Muscle layer of colon (tissue), 2 donors: ENCODE measurements around the gene RAC3.

Source experiments
- H3K27ac ChIP-seq: one replicate; pipeline ENCODE4 v1.7.0; 2013; ENCODE audit warnings: low read depth, mild to moderate bottlenecking, low read length, moderate library complexity
- H3K27me3 ChIP-seq, 2 donors: one replicate each; pipeline ENCODE4 v1.7.0; 2013; ENCODE audit warnings: low read length in 2 of 2, mild to moderate bottlenecking in 2 of 2; ENCODE audit not compliant: insufficient read depth in 2 of 2, control insufficient read depth in 1 of 2
- H3K36me3 ChIP-seq: one replicate; pipeline ENCODE4 v1.7.0; 2013; ENCODE audit warnings: mild to moderate bottlenecking, low read length; ENCODE audit not compliant: insufficient read depth
- H3K4me1 ChIP-seq: one replicate; pipeline ENCODE4 v1.7.0; 2013; ENCODE audit warnings: mild to moderate bottlenecking, low read length; ENCODE audit not compliant: insufficient read depth
- H3K4me3 ChIP-seq, 2 donors: one replicate each; pipeline ENCODE4 v1.7.0; 2013; ENCODE audit warnings: low read length in 2 of 2, low read depth in 1 of 2, mild to moderate bottlenecking in 1 of 2, moderate library complexity in 1 of 2
- H3K9ac ChIP-seq: one replicate; pipeline ENCODE4 v1.7.0; 2013; ENCODE audit warnings: low read length
- H3K9me3 ChIP-seq: one replicate; pipeline ENCODE4 v1.7.0; 2013; ENCODE audit warnings: mild to moderate bottlenecking, low read length
- donor health status: abdominal sarcoma.
- donor health status: Adenocarcinoma of cecum.

RAC3 gene

DNA sequence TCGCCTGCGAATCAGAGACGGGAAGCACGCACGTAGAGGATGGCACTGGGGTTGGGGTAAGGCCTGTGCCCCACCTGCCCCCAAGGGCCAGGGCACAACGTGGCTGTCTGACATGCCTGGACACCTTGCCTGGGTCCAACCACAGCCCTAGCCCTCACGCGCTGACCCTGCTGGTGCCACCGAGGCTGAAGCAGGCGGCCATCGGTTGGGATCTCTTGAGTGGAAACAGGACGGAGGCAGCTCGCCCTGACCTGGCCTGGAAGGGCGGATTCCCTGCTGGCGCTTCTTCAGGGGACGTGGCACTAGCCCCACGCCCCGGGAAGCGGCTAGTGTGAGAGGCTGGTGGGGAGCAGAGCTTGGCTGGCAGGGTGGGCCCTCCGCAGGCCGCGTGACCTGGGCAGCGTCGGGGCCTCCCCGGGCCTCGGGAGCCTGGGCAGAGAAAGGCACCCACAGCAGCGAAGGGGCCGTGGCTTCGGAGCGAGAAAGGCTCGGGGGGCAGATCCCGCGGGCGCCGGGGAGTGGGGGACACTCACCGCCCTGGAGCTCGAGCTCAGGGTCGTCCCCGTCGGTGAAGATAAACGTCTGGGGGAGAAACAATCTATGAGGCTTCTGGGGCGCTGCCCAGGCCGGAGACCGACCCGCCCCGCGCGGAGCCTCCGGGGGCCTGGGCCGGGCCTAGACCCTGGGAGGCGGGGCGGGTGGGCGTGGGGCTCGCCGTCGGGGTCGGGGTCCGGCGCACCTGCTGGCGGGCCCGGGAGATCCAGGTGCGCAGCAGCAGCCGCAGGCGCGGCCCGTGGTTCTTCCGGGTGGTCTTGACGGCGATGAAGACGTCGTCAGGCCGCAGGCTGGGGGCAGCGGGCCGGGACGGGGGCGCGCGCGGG, 19.5 kb downstream of the RAC3 start:
- Histone ChIP-seq H3K36me3 (peaks cover 26% of the 10 kb centered on the region), H3K4me3 (peak overlapping the region; percentile 65 to 66), H3K9me3 (no peaks in the 10 kb centered on the region), H3K27ac (no peak overlapping the region), H3K27me3 (no peaks in the 10 kb centered on the region), H3K4me1 (peaks cover 26% of the 10 kb centered on the region), H3K9ac (peak overlapping the region; percentile 44)

DNA sequence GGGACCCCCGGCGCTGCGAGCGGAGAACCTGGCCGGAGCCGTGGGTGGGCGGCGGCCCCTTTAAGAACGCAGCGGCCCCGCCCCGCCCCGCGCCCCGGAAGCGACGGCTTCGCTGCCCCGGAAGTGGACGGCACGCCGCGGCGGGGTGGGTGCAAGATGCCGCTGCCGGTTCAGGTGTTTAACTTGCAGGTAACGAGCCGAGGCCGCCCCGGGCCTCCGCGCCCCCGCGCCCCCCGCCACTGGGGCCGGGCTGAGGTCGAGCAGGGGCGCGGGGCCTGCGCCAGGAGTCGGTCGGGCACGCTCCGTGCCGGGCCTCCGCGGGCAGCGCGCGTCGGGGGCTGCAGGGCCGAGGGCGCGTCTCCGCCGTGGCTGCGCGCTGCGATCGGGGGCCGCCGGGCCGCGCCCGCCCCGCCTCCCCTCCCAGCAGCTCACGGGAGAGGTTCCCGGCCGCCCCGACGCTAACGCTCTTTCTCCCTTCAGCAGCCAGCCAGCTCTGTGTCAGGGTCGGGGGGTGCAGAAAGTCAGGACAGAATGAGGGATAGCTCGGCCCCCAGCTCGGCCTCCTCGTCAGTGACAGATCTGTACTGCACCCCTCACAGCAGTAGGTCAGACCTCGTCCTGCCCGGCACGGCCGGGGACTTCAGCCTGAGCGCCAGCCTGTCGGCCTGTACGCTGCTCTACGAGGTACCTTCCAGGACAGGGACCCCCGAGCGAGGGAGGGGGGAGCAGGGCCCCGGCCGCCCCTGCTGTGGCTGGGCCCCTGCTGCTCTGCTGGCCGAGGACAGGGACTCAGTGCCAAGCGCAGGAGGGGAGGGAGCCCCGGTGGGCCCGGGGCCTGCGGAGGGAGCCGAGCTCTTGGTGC, 20.5 kb downstream of the RAC3 start, which contains the start of the genes GPS1 and RFNG:
GPS1 (plus strand) TSS at position 123 of the 862 bp plus-strand sequence; CDS start at position 157, 34 bp downstream.
RFNG (minus strand) TSS at position 36 of the 862 bp plus-strand sequence. CDS start 45 bp downstream, outside the sequence.
- Histone ChIP-seq H3K36me3 (peaks cover 26% of the 10 kb centered on the region), H3K27me3 (no peaks in the 10 kb centered on the region), H3K27ac (peak within 1 kb of the TSS; percentile 32), H3K9ac (peak within 1 kb of the TSS; percentile 44), H3K9me3 (no peaks in the 10 kb centered on the region), H3K4me3 (peak within 1 kb of the TSS; percentile 75 to 88), H3K4me1 (peaks cover 26% of the 10 kb centered on the region)

DNA sequence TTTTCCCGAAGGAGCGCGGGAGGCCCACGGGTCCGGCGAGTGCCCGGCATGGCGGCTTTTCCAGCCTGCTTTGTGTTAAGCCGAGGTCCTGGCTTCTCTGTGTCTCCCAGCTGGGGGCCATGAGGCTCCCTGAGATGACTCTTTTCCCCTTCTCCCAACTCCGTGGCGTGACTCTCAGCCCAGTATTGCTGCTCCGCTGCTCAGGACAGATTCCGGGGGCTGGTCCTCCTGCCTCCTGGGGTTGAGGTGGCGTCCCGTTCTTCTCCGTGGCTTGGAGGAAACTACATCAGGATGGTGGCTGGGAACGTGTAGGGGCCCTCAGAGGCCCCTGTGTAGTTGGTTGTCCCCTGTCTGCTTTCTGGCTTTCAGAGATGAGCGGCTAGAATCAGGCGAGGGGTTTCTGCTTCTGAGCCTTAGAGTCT, 21.2 kb downstream of the RAC3 start:
- Histone ChIP-seq H3K4me3 (peak overlapping the region; percentile 75 to 88), H3K27ac (no peak overlapping the region), H3K4me1 (peaks cover 26% of the 10 kb centered on the region), H3K27me3 (no peaks in the 10 kb centered on the region), H3K9me3 (no peaks in the 10 kb centered on the region), H3K9ac (peak overlapping the region; percentile 14), H3K36me3 (peaks cover 27% of the 10 kb centered on the region)

DNA sequence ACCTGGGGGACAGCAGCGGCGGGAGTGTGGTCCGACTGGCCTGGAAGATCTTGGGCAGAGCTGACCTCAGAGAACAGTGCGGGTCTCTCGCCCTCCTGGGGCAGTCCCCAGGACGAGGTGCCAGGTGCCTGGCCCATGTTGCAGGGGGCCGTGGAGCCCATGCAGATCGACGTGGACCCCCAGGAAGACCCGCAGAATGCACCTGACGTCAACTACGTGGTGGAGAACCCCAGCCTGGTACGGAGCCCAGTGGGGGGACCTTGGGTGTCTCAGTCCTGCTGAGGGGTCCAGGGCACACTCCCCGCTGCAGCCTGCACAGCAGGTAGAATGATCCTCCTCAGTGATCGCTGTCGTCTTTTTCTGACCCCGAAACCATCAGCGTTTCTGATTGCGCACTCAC, 21.7 kb downstream of the RAC3 start:
- no peak overlapping the region for H3K9ac ChIP-seq
- H3K36me3 ChIP-seq, result peaks cover 28% of the 10 kb centered on the region
- no peaks in the 10 kb centered on the region for H3K27me3 ChIP-seq
- H3K4me3 ChIP-seq, result peak overlapping the region; percentile 75 to 88
- H3K9me3 ChIP-seq, result no peaks in the 10 kb centered on the region
- H3K27ac ChIP-seq, result no peak overlapping the region
- H3K4me1 ChIP-seq, result peaks cover 26% of the 10 kb centered on the region

DNA sequence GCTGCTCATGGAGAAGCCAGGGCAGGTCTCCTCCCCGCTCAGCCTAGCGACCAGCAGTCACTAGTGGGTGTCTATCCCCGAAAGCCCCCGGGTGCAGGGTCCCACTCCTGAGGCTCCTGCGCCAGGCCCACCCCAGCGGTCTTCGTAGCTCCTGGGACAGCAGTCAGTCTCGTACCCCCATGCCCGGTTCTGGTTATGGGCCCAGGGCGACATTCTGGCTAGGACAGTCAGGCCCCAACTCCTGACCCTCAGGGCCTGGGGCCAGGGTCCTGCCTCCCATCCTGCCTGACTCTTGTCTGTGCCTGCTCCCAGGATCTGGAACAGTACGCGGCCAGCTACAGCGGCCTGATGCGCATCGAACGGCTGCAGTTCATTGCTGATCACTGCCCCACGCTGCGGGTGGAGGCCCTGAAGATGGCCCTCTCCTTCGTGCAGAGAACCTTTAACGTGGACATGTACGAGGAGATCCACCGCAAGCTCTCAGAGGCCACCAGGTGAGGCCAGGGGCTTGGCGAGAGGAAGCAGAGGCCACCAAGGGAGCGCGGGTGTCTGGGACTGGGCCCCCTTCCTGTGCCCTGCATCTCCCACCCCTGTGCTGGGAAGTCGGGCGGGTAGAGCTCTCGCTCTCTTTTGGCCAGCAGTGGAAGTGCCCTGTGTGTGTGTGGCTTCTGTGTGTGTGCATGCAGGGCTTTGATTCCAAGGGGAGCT, 22.2 kb downstream of the RAC3 start:
- Histone ChIP-seq H3K36me3 (peaks cover 22% of the 10 kb centered on the region), H3K4me3 (no peak overlapping the region), H3K27me3 (no peaks in the 10 kb centered on the region), H3K9ac (no peak overlapping the region), H3K27ac (no peak overlapping the region), H3K4me1 (peaks cover 26% of the 10 kb centered on the region), H3K9me3 (no peaks in the 10 kb centered on the region)

DNA sequence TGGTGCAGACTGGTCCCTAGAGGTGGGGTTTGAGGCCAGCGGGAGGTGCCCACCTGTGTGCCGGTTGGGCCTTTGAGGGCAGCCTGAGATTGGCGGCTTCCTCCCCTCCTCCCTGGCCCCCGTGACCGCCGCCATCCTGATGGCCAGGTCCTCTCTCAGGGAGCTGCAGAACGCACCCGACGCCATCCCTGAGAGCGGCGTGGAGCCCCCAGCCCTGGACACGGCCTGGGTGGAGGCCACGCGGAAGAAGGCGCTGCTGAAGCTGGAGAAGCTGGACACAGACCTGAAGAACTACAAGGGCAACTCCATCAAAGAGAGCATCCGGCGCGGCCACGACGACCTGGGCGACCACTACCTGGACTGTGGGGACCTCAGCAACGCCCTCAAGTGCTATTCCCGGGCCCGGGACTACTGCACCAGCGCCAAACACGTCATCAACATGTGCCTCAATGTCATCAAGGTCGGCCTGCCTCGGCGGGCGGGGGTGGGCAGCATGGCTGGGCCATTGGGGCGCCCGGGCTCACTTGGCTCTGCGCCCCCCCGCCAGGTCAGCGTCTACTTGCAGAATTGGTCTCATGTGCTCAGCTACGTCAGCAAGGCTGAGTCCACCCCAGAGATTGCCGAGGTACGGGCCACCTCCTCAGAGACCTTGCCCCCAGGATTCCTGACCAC, 23.0 kb downstream of the RAC3 start:
- H3K9me3 ChIP-seq, result no peaks in the 10 kb centered on the region
- H3K4me1 ChIP-seq, result peaks cover 26% of the 10 kb centered on the region
- H3K27ac ChIP-seq, result no peak overlapping the region
- H3K4me3 ChIP-seq, result no peak overlapping the region
- H3K27me3 ChIP-seq, result no peaks in the 10 kb centered on the region
- H3K9ac ChIP-seq, result no peak overlapping the region
- peaks cover 22% of the 10 kb centered on the region for H3K36me3 ChIP-seq

DNA sequence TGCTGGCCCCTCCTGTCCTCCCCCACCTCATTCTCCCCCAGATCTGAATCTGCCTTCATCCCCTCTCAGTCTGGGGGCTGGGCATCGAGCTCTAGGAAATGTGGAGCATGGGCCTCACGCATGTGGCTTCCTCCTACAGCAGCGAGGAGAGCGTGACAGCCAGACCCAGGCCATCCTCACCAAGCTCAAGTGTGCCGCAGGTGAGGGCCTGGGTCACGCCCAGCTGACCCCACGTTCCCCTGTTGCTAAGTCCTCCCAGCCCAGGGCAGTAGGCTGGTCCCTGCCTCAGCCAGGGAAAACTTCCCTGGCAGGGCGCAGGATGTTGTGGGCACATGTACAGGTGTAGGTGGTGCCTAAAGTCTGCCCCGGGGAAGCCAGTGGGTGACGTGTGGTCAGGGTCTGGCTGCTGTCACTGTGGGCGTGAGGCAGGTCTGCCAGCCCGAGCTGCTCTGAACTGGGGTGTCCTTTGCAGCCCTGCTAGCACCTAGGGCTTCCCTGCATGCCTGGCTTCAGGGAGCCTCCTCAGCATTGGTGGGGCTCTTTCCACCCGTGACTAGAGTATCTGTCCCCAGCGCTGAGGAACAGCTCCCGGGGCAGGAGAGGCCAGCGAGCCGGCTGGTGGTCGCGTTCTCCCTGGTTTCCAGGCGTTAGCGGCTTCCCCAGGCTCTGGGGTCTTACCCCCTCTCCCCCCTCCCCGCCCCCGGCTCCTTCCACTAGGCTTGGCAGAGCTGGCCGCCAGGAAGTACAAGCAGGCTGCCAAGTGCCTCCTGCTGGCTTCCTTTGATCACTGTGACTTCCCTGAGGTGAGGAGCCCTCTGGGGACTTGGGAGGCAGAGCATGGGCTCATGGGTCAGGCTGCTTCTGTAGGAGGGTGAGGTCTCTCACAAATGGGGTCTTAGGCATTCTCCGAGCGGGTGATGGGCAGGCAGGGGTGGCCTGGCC, 23.8 kb downstream of the RAC3 start:
- Histone ChIP-seq H3K4me3 (no peak overlapping the region), H3K36me3 (peaks cover 26% of the 10 kb centered on the region), H3K9me3 (no peaks in the 10 kb centered on the region), H3K27me3 (no peaks in the 10 kb centered on the region), H3K4me1 (peaks cover 24% of the 10 kb centered on the region), H3K9ac (no peak overlapping the region), H3K27ac (no peak overlapping the region)

DNA sequence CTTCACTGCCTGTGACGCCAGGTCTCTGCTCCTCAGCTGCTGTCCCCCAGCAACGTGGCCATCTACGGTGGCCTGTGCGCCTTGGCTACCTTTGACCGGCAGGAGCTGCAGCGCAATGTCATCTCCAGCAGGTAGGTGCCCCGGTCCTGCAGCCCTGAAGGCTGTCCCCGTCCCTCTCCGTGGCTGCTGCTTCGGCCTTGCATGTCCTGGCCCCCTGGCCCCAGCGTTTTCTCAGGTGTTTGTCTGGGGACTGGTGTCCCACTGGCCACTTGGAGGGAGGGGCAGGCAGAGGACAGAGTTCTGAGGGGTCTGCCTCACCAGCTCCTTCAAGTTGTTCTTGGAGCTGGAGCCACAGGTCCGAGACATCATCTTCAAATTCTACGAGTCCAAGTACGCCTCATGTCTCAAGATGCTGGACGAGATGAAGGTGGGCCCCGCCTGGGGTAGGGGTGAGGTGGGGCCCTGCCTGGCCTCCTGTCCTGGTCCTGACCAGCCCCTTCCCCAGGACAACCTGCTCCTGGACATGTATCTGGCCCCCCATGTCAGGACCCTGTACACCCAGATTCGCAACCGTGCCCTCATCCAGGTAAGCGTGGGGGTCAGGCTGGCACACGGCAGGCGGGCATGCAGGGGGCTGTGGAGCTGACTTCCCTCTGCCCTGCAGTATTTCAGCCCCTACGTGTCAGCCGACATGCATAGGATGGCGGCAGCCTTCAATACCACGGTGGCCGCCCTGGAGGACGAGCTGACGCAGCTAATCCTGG, 24.7 kb downstream of the RAC3 start:
- Histone ChIP-seq H3K27ac (no peak overlapping the region), H3K4me3 (no peak overlapping the region), H3K4me1 (peaks cover 17% of the 10 kb centered on the region), H3K9me3 (no peaks in the 10 kb centered on the region), H3K36me3 (peaks cover 35% of the 10 kb centered on the region), H3K9ac (no peak overlapping the region), H3K27me3 (no peaks in the 10 kb centered on the region)

DNA sequence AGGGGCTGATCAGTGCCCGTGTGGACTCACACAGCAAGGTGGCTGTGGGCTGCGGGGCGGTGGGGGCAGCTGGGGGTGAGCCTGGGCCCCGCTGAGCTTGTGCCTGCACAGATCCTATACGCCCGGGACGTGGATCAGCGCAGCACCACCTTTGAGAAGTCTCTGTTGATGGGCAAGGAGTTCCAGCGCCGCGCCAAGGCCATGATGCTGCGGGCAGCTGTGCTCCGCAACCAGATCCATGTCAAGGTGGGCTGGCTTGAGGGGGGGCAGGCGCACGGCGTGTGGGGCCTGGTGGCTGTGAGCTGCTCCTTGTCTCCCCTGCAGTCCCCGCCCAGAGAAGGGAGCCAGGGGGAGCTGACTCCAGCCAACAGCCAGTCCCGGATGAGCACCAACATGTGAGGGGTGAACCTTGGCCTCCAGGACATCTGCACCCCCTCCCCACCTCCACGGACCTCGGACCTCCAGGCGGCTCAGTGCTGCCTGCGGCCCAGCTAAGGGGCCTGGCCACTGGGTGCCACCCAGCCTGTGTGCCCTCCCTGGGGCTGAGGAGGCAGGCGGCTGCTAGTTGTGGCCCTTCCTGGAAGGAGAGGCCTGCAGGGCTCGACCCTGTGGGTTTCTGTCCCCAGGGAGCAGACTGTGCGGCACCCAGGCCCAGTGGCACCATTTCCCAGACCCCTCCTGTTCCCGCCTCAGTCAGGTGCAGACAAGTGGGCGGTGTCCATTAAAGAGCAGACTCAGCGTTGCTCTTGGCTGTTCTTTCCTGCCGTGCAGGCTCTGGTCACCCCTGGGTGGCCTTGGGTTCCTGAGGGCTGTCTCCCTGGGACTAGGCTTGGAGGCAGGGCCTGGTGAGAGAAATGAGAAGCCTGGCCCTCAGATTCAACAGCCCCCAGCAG, 25.5 kb downstream of the RAC3 start:
- no peaks in the 10 kb centered on the region for H3K9me3 ChIP-seq
- peaks cover 39% of the 10 kb centered on the region for H3K36me3 ChIP-seq
- peaks cover 17% of the 10 kb centered on the region for H3K4me1 ChIP-seq
- no peak overlapping the region for H3K4me3 ChIP-seq
- no peak overlapping the region for H3K9ac ChIP-seq
- H3K27ac ChIP-seq, result no peak overlapping the region
- no peaks in the 10 kb centered on the region for H3K27me3 ChIP-seq
